ENCODE data around the gene CBFB.

The CBFB gene

DNA sequence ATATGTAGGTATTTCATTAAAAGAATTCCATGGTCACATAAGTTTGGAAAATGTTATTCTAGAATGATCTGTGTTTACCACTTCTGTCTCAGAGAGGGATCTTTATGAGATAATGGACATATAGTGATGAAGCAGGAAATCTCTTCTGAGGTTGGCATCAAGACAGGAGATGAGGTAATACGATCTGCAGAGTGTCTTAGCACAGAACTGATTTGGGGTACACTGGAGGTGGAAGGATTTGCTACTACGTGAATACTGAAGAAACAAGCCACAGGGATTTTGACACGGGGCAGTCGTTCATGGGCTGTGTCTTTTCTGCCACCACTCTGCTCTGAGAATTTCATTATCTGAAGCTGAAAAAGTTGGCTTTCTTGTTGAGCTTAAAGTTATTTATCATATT is 5.5 kb downstream of the CBFB start:
- no peak for DNase-seq (ENCODE audit: extremely low spot score)
- ChIA-PET CTCF (interaction anchor here (0.6 to 0.9 kb wide), 2 partner anchors 167 to 382 kb away, joined by 3 read pairs; no protein-coding TSS in a partner anchor), POLR2A (no interaction called here)

DNA sequence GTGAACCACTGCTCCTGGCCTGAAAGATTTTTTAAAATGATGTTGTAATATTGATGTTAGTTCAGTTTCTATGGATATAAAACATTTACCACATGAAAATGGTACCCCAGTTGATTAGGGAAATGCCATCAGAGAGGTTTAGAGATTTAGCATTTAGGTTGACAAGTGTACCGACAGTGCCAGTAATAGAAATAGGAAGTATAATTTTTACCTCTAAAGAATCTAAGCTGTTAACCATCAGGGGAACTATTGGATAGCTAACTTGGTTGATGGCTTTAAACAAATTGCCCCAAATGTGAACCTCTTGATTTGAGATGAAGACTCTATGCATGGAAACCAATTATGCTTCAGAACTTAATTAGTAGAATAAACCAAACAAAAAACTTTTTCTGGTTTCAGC is 6.4 kb downstream of the CBFB start:
- POLR2A ChIA-PET = no interaction called here
- no peak for DNase-seq (ENCODE audit: extremely low spot score)
- CTCF ChIA-PET = interaction anchor here (0.6 to 0.9 kb wide), 3 partner anchors 168 to 383 kb away, joined by 3 read pairs; no protein-coding TSS in a partner anchor
- TF ChIP-seq L3MBTL2 (conservative IDR thresholded peaks at IDR 0.05) = no peak
- no peak for TF ChIP-seq SP1 (IDR thresholded peaks at IDR 0.05)
- no peak for TF ChIP-seq CTBP1 (IDR thresholded peaks at IDR 0.05; ENCODE audit: borderline replicate concordance)
- no peak for TF ChIP-seq ZNF384 (IDR thresholded peaks at IDR 0.05)
- TF ChIP-seq HDGF (IDR thresholded peaks at IDR 0.05; ENCODE audit: borderline replicate concordance) = no peak

More for the DNA sequence above, 5.5 kb downstream of the CBFB start:
- TF ChIP-seq FOXA1 (IDR thresholded peaks at IDR 0.05) (no peak), SUZ12 (IDR thresholded peaks at IDR 0.05) (no peak), CTBP1 (IDR thresholded peaks at IDR 0.05; ENCODE audit: borderline replicate concordance) (no peak)

GRCh38 chr16:67036323-67036741 is 7.4 kb downstream of the CBFB start:
- DNase-seq (ENCODE audit: extremely low spot score) = no peak
- ChIA-PET POLR2A (no interaction called here), CTCF (no interaction called here)
- TF ChIP-seq TARDBP (IDR thresholded peaks at IDR 0.05) (no peak), ARNT (IDR thresholded peaks at IDR 0.05) (no peak), CTBP1 (IDR thresholded peaks at IDR 0.05; ENCODE audit: borderline replicate concordance) (no peak), SP1 (IDR thresholded peaks at IDR 0.05) (no peak), FOXA1 (IDR thresholded peaks at IDR 0.05) (no peak), BHLHE40 (IDR thresholded peaks at IDR 0.05; ENCODE audit: borderline replicate concordance) (no peak), FOXK2 (IDR thresholded peaks at IDR 0.05) (no peak), FOXM1 (IDR thresholded peaks at IDR 0.05; ENCODE audit: borderline replicate concordance) (no peak), SUZ12 (IDR thresholded peaks at IDR 0.05) (no peak), ELF4 (IDR thresholded peaks at IDR 0.05) (no peak), L3MBTL2 (conservative IDR thresholded peaks at IDR 0.05) (no peak), NFRKB (IDR thresholded peaks at IDR 0.05) (no peak), HDGF (IDR thresholded peaks at IDR 0.05; ENCODE audit: borderline replicate concordance) (no peak), LEF1 (IDR thresholded peaks at IDR 0.05; ENCODE audit: borderline replicate concordance) (no peak), ZNF384 (IDR thresholded peaks at IDR 0.05) (no peak)
- TF ChIP-seq, protein P1, sequence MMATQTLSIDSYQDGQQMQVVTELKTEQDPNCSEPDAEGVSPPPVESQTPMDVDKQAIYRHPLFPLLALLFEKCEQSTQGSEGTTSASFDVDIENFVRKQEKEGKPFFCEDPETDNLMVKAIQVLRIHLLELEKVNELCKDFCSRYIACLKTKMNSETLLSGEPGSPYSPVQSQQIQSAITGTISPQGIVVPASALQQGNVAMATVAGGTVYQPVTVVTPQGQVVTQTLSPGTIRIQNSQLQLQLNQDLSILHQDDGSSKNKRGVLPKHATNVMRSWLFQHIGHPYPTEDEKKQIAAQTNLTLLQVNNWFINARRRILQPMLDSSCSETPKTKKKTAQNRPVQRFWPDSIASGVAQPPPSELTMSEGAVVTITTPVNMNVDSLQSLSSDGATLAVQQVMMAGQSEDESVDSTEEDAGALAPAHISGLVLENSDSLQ (IDR thresholded peaks at IDR 0.05) = no peak

GRCh38 chr16:67039260-67040020 is 10.5 kb downstream of the CBFB start:
- no peak for DNase-seq (ENCODE audit: extremely low spot score)
- ChIA-PET POLR2A (interaction anchor here (1.0 kb wide), 1 partner anchor 9 kb away, joined by 4 read pairs; no protein-coding TSS in a partner anchor), CTCF (no interaction called here)

GRCh38 chr16:67040166-67040565 is 11.2 kb downstream of the CBFB start:
- CTCF ChIA-PET = no interaction called here

More at GRCh38 chr16:67039260-67040020, 10.5 kb downstream of the CBFB start:
- TF ChIP-seq CTBP1 (IDR thresholded peaks at IDR 0.05; ENCODE audit: borderline replicate concordance) = no peak
- TF ChIP-seq SUZ12 (IDR thresholded peaks at IDR 0.05) = no peak
- no peak for TF ChIP-seq L3MBTL2 (conservative IDR thresholded peaks at IDR 0.05)
- no peak for TF ChIP-seq FOXM1 (IDR thresholded peaks at IDR 0.05; ENCODE audit: borderline replicate concordance)
- TF ChIP-seq FOXK2 (IDR thresholded peaks at IDR 0.05) = no peak
- no peak for TF ChIP-seq SP1 (IDR thresholded peaks at IDR 0.05)
- TF ChIP-seq, protein P1 (IDR thresholded peaks at IDR 0.05) = no peak
- TF ChIP-seq ZNF384 (IDR thresholded peaks at IDR 0.05) = no peak
- TF ChIP-seq TARDBP (IDR thresholded peaks at IDR 0.05) = no peak

DNA sequence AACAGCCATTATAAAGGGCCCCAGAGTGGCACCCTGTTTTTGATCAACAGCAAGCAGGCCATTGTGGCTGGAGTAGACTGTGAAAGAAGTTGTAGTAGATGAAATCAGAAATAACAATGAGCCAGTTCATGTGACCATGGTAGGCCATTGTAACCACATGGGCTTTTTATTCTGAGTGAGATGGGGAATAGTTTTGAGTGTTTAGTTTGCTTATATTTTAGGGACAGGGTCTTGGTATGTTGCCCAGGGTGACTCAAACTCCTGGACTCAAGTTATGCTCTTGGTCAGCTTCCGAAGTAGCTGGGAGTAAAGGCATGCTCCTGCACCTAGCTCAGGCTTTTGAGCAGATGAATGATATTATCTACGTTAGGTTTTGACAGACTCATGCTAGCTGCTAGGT is 12.0 kb downstream of the CBFB start:
- TF ChIP-seq LEF1 (IDR thresholded peaks at IDR 0.05; ENCODE audit: borderline replicate concordance) (no peak), NFRKB (IDR thresholded peaks at IDR 0.05) (no peak), BHLHE40 (IDR thresholded peaks at IDR 0.05; ENCODE audit: borderline replicate concordance) (no peak)
- TF ChIP-seq, protein P1 (IDR thresholded peaks at IDR 0.05) = no peak
- ChIA-PET POLR2A (interaction anchor here (1.4 kb wide), 1 partner anchor 11 kb away, joined by 4 read pairs; no protein-coding TSS in a partner anchor), CTCF (no interaction called here)
- no peak for DNase-seq (ENCODE audit: extremely low spot score)

More at GRCh38 chr16:67040166-67040565, 11.2 kb downstream of the CBFB start:
- DNase-seq (ENCODE audit: extremely low spot score) = no peak
- POLR2A ChIA-PET = no interaction called here
- TF ChIP-seq ZNF384 (IDR thresholded peaks at IDR 0.05) (no peak), FOXA1 (IDR thresholded peaks at IDR 0.05) (no peak), L3MBTL2 (conservative IDR thresholded peaks at IDR 0.05) (no peak), SP1 (IDR thresholded peaks at IDR 0.05) (no peak), HDGF (IDR thresholded peaks at IDR 0.05; ENCODE audit: borderline replicate concordance) (no peak), ELF4 (IDR thresholded peaks at IDR 0.05) (no peak), SUZ12 (IDR thresholded peaks at IDR 0.05) (no peak), ARNT (IDR thresholded peaks at IDR 0.05) (no peak), BHLHE40 (IDR thresholded peaks at IDR 0.05; ENCODE audit: borderline replicate concordance) (no peak)
- TF ChIP-seq, protein P1 (IDR thresholded peaks at IDR 0.05) = no peak
